Measurements from ENCODE around the gene PPP1R1B.

Gene PPP1R1B

GRCh38 chr17:39618956-39619785 is 7.6 kb upstream of the PPP1R1B start:
- no peak for TF ChIP-seq CTCF (IDR thresholded peaks at IDR 0.05; ENCODE audit: extremely low read depth, missing control alignments)

GRCh38 chr17:39619786-39620101 is 7.0 kb upstream of the PPP1R1B start:
- TF ChIP-seq CTCF (IDR thresholded peaks at IDR 0.05; ENCODE audit: extremely low read depth, missing control alignments): no peak
- no peak for DNase-seq (ENCODE audit: low spot score)

More at GRCh38 chr17:39618956-39619785, 7.6 kb upstream of the PPP1R1B start:
- DNase-seq (ENCODE audit: low spot score): no peak

GRCh38 chr17:39621523-39622379 is 5.0 kb upstream of the PPP1R1B start:
- DNase-seq (ENCODE audit: low spot score): peak; percentile 93
- TF ChIP-seq CTCF (IDR thresholded peaks at IDR 0.05; ENCODE audit: extremely low read depth, missing control alignments): peak; percentile 100

- no peak for DNase-seq (ENCODE audit: low spot score)
- no peak for TF ChIP-seq CTCF (IDR thresholded peaks at IDR 0.05; ENCODE audit: extremely low read depth, missing control alignments)
Observed at GRCh38 chr17:39622380-39623006, 4.3 kb upstream of the PPP1R1B start.

GRCh38 chr17:39623356-39623950 is 3.3 kb upstream of the PPP1R1B start:
- DNase-seq (ENCODE audit: low spot score): peak; percentile 87
- TF ChIP-seq CTCF (IDR thresholded peaks at IDR 0.05; ENCODE audit: extremely low read depth, missing control alignments): peak; percentile 84

GRCh38 chr17:39624313-39624712 is 2.4 kb upstream of the PPP1R1B start:
- no peak for TF ChIP-seq CTCF (IDR thresholded peaks at IDR 0.05; ENCODE audit: extremely low read depth, missing control alignments)
- no peak for DNase-seq (ENCODE audit: low spot score)

Data from GM20000 (cell line).